GM23248 (cell line): ENCODE results near the gene OIP5. TPM values are rescaled to one million over a fixed set of nuclear protein-coding genes. Genes with fewer than 3 reads are reported as not detected.
A peak's percentile ranks its signal among the peaks of the same experiment; 100 is the strongest.

Experiments used
- DNase-seq: peaks from one replicate; pipeline ENCODE4 v3.0.0-alpha.2; 2015
- H2AFZ ChIP-seq: fragments of 200-600 bp; sonication (generic); 2 replicates; pipeline ENCODE4 v1.6.1; 2016; ENCODE audit warnings: antibody characterized with exemption
- H3F3A ChIP-seq: fragments of 200-600 bp; sonication (generic); 2 replicates; pipeline ENCODE4 v1.6.1; 2016; ENCODE audit warnings: mild to moderate bottlenecking, antibody characterized with exemption, mixed run types; ENCODE audit not compliant: insufficient read depth
- H3K27ac ChIP-seq: fragments of 200-600 bp; sonication (generic); 2 replicates; pipeline ENCODE4 v1.5.1; 2016; ENCODE audit warnings: mild to moderate bottlenecking
- H3K27me3 ChIP-seq: fragments of 200-600 bp; sonication (generic); replicated peaks from 2 replicates; pipeline ENCODE4 v1.6.1; 2016; ENCODE audit warnings: mild to moderate bottlenecking; ENCODE audit not compliant: insufficient read depth
- H3K36me3 ChIP-seq: fragments of 200-600 bp; sonication (generic); 2 replicates; pipeline ENCODE4 v1.6.1; 2016; ENCODE audit warnings: low read depth, mild to moderate bottlenecking
- H3K4me1 ChIP-seq: fragments of 200-600 bp; sonication (generic); 2 replicates; pipeline ENCODE4 v1.6.1; 2016; ENCODE audit warnings: mild to moderate bottlenecking; ENCODE audit not compliant: insufficient read depth
- H3K4me2 ChIP-seq: fragments of 200-600 bp; sonication (generic); one replicate; pipeline ENCODE4 v1.6.1; 2016; ENCODE audit warnings: mild to moderate bottlenecking; ENCODE audit not compliant: unreplicated experiment
- H3K4me3 ChIP-seq: fragments of 200-600 bp; sonication (generic); 2 replicates; pipeline ENCODE4 v1.5.1; 2016; ENCODE audit warnings: mild to moderate bottlenecking
- H3K79me2 ChIP-seq: fragments of 200-600 bp; sonication (generic); 2 replicates; pipeline ENCODE4 v1.6.1; 2016; ENCODE audit warnings: mild to moderate bottlenecking; ENCODE audit not compliant: insufficient read depth
- H3K9ac ChIP-seq: fragments of 200-600 bp; sonication (generic); 2 replicates; pipeline ENCODE4 v1.6.1; 2016; ENCODE audit warnings: mild to moderate bottlenecking
- H3K9me2 ChIP-seq: fragments of 200-600 bp; sonication (generic); 2 replicates; pipeline ENCODE4 v1.6.1; 2016; ENCODE audit warnings: mixed run types, mild to moderate bottlenecking, moderate library complexity; ENCODE audit not compliant: insufficient read depth
- H3K9me3 ChIP-seq: fragments of 200-600 bp; sonication (generic); one replicate; pipeline ENCODE4 v1.6.1; 2017; ENCODE audit warnings: low read depth
- H4K20me1 ChIP-seq: fragments of 200-600 bp; sonication (generic); 2 replicates; pipeline ENCODE4 v1.6.0; 2016; ENCODE audit not compliant: insufficient read depth
- EZH2 ChIP-seq: fragments of 200-600 bp; sonication (generic); IDR thresholded peaks from 2 replicates; pipeline ENCODE4 v1.6.1; 2018; ENCODE audit warnings: antibody characterized with exemption, mild to moderate bottlenecking; ENCODE audit not compliant: insufficient read depth, poor library complexity, severe bottlenecking
- EZH2phosphoT487 ChIP-seq: fragments of 200-600 bp; sonication (generic); IDR thresholded peaks from 2 replicates; pipeline ENCODE4 v1.6.1; 2018; ENCODE audit warnings: antibody characterized with exemption, moderate library complexity, mild to moderate bottlenecking, low read depth; ENCODE audit not compliant: insufficient read depth
- WGBS, 2 experiments: methylation state at CpG; one replicate each; pipeline ENCODE4 v1.1.6; 2015 to 2017; ENCODE audit warnings: low lambda C conversion rate in 2 of 2, low coverage in 1 of 2; ENCODE audit errors: missing lambda C conversion rate in 2 of 2; 5-methylcytosine and 5-hydroxymethylcytosine counted together
- in situ Hi-C: fragments of 300-500 bp; cut with MboI; formaldehyde crosslinking; loops from 2 replicates; pipeline ENCODE4 v1.15.0; 2020
- polyA plus RNA-seq: library from polyadenylated mRNA; unstranded; fragments of >200 nt; fragmentation: Nextera tagmentation; extraction: Ambion mirVana; gene quantifications from 2 replicates; pipeline ENCODE4 v1.2.1, GENCODE V29; 2016
- total RNA-seq: library from RNA; depleted of rRNA; stranded (reverse); fragments of >200 nt; shearing (Covaris generic); gene quantifications from 2 replicates; pipeline ENCODE4 v1.2.3, GENCODE V29; 2014

The OIP5 gene
- total and polyA plus RNA-seq, 2 experiments from 2014 or later: 7.3 to 7.8 TPM

DNA sequence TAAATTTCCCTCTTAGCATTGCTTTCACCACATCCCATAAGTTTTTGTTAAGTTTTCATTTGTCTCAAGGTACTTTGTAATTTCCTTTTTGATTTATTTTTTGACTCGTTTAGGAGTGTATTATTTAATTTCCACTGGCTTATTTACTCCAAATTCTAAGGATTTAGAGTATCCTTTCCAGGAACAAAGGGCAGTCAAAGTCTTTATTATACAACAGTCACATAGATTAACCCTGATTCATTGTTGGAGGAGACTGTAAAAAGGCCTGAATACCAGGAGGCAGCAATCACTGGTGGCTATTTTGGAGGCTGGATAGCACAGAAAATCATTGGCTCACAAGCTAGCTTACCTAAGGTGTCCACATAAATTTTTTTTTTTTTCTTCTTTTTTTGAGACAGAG is 39.9 kb downstream of the OIP5 start:
- Histone ChIP-seq H3F3A (peaks cover 4% of the 10 kb centered on the region; the same call in 1 of the 2 replicates), H3K4me2 (no peak overlapping the region), H2AFZ (no peak overlapping the region), H3K36me3 (peaks cover 25% of the 10 kb centered on the region), H3K27ac (no peak overlapping the region), H3K9ac (no peak overlapping the region), H3K9me3 (no peaks in the 10 kb centered on the region), H3K4me3 (no peak overlapping the region), H4K20me1 (no peaks in the 10 kb centered on the region), H3K9me2 (no peaks in the 10 kb centered on the region), H3K27me3 (no peaks in the 10 kb centered on the region), H3K4me1 (no peaks in the 10 kb centered on the region), H3K79me2 (peaks cover 13% of the 10 kb centered on the region)
- 89 to 94% methylated on average over 1 of the region's 1 CpG for WGBS, 2 experiments
- in situ Hi-C loops: no loop called here
- peak; percentile 27 for DNase-seq
- TF ChIP-seq EZH2phosphoT487 (no peak), EZH2 (no peak)

- Histone ChIP-seq H3K9ac (no peak overlapping the region), H4K20me1 (no peaks in the 10 kb centered on the region), H3K36me3 (peaks cover 37% of the 10 kb centered on the region), H3K4me2 (no peak overlapping the region), H3K27ac (no peak overlapping the region), H3K9me3 (no peaks in the 10 kb centered on the region), H2AFZ (no peak overlapping the region), H3K4me3 (no peak overlapping the region), H3K4me1 (0 out of 2 replicates have a peak, but pooled peaks cover 8% of the 10 kb centered on the region), H3K79me2 (peaks cover 27% of the 10 kb centered on the region), H3K9me2 (no peaks in the 10 kb centered on the region), H3F3A (peaks cover 11% of the 10 kb centered on the region; the same call in 1 of the 2 replicates), H3K27me3 (no peaks in the 10 kb centered on the region)
- in situ Hi-C loops: no loop called here
- DNase-seq: no peak
- TF ChIP-seq EZH2: no peak
- TF ChIP-seq EZH2phosphoT487: no peak
- WGBS, 2 experiments: 76 to 88% methylated on average over 5 to 9 of the region's 9 CpGs
Measured at GRCh38 chr15:41291065-41291631, 41.2 kb downstream of the OIP5 start.

DNA sequence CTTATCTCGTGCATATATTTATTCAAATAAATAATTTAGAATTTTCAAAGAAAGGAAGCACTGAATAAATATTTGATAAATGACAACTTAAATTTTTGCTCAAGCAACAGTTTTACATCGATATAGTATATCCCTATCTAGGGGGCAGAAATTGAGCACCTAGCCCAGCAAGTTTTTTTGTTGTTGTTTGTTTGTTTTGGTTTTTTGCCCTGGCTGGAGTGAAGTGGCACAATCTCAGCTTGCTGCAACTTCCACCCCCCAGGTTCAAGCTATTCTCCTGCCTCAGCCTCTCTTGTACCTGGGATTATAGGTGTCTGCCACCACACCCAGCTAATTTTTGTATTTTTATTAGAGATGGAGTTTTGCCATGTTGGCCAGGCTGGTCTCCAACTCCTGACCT is 42.4 kb downstream of the OIP5 start:
- no peak overlapping the region for H3K27ac ChIP-seq
- H3K9me2 ChIP-seq: no peaks in the 10 kb centered on the region
- peaks cover 15% of the 10 kb centered on the region; the same call in 1 of the 2 replicates for H3F3A ChIP-seq
- H2AFZ ChIP-seq: no peak overlapping the region
- 0 out of 2 replicates have a peak, but pooled peaks cover 8% of the 10 kb centered on the region for H3K4me1 ChIP-seq
- H3K4me3 ChIP-seq: no peak overlapping the region
- H3K36me3 ChIP-seq: peaks cover 44% of the 10 kb centered on the region
- no peak for DNase-seq
- H3K9ac ChIP-seq: no peak overlapping the region
- 97 to 98% methylated on average over 2 of the region's 2 CpGs for WGBS, 2 experiments
- H3K4me2 ChIP-seq: no peak overlapping the region
- H4K20me1 ChIP-seq: no peaks in the 10 kb centered on the region
- no peaks in the 10 kb centered on the region for H3K9me3 ChIP-seq
- in situ Hi-C loops: no loop called here
- TF ChIP-seq EZH2phosphoT487: no peak
- TF ChIP-seq EZH2: no peak
- no peaks in the 10 kb centered on the region for H3K27me3 ChIP-seq
- peaks cover 39% of the 10 kb centered on the region for H3K79me2 ChIP-seq

GRCh38 chr15:41288464-41288863 is 43.9 kb downstream of the OIP5 start:
- no peak for DNase-seq
- Histone ChIP-seq H3K27me3 (no peaks in the 10 kb centered on the region), H3K4me3 (no peak overlapping the region), H3K4me1 (0 out of 2 replicates have a peak, but pooled peaks cover 8% of the 10 kb centered on the region), H3K79me2 (peaks cover 50% of the 10 kb centered on the region), H3K4me2 (no peak overlapping the region), H3K27ac (no peak overlapping the region), H3F3A (peaks cover 15% of the 10 kb centered on the region; the same call in 1 of the 2 replicates), H3K36me3 (peaks cover 44% of the 10 kb centered on the region), H3K9me3 (no peaks in the 10 kb centered on the region), H2AFZ (no peak overlapping the region), H3K9me2 (no peaks in the 10 kb centered on the region), H4K20me1 (no peaks in the 10 kb centered on the region), H3K9ac (no peak overlapping the region)
- in situ Hi-C loops: no loop called here
- no peak for TF ChIP-seq EZH2phosphoT487
- no peak for TF ChIP-seq EZH2
- 32 to 37% methylated on average over 1 of the region's 1 CpG for WGBS, 2 experiments
